Sigmoid colon (tissue), 7 donors: Measurements from ENCODE around the gene TSPAN17. TPM values are rescaled to one million over a fixed set of nuclear protein-coding genes. Genes with fewer than 3 reads are reported as not detected.

Experiments
- DNase-seq: peaks from one replicate; pipeline ENCODE4 v3.0.0-alpha.2; 2019
- H3K27ac ChIP-seq, 4 donors: fragments of 200-600 bp; sonication (generic); one replicate each; pipeline ENCODE4 v1.5.1; 2016 to 2019; ENCODE audit warnings: mild to moderate bottlenecking in 1 of 4
- H3K27me3 ChIP-seq, 3 donors: fragments of 200-600 bp; sonication (generic); one replicate each; pipeline ENCODE4 v1.5.1; 2019; ENCODE audit warnings: mild to moderate bottlenecking in 1 of 3
- H3K36me3 ChIP-seq, 4 donors: fragments of 200-600 bp; sonication (generic); one replicate each; pipeline ENCODE4 v1.5.1; 2016 to 2019
- H3K4me1 ChIP-seq, 4 donors: fragments of 200-600 bp; sonication (generic); one replicate each; pipeline ENCODE4 v1.5.1; 2017 to 2019
- H3K4me3 ChIP-seq, 4 donors: fragments of 200-600 bp; sonication (generic); one replicate each; pipeline ENCODE4 v1.5.1; 2017 to 2019; ENCODE audit warnings: mild to moderate bottlenecking in 2 of 4, moderate library complexity in 1 of 4
- H3K9me3 ChIP-seq, 4 donors: fragments of 200-600 bp in 3 of 4; sonication (generic) in 3 of 4; one replicate each; pipeline versions ENCODE4 v1.5.1 to v1.6.1; 2013 to 2019
- CTCF ChIP-seq, 4 experiments: fragments of 450-650 bp in 3 of 4; fragments of 200-600 bp in 1 of 4; IDR thresholded peaks; one replicate each; pipeline ENCODE4 v1.5.1; 2016 to 2019; ENCODE audit warnings: antibody characterized with exemption in 4 of 4, mild to moderate bottlenecking in 3 of 4, moderate library complexity in 2 of 4
- EP300 ChIP-seq, 4 donors: sonication (generic); formaldehyde crosslinking; IDR thresholded peaks; one replicate each; pipeline ENCODE4 v1.6.1; 2017; ENCODE audit warnings: antibody characterized with exemption in 4 of 4
- POLR2A ChIP-seq, 2 donors: fragments of 450-650 bp; IDR thresholded peaks; one replicate each; pipeline ENCODE4 v1.6.1; 2016; ENCODE audit warnings: antibody characterized with exemption in 2 of 2, mild to moderate bottlenecking in 2 of 2, moderate library complexity in 2 of 2
- POLR2AphosphoS5 ChIP-seq, 4 donors: sonication (generic); formaldehyde crosslinking; IDR thresholded peaks; one replicate each; pipeline ENCODE4 v1.6.1; 2017; ENCODE audit warnings: antibody characterized with exemption in 4 of 4
- WGBS, 2 donors: extraction: QIAGEN DNeasy Blood & Tissue Kit; methylation state at CpG; one replicate each; pipeline ENCODE4 v1.1.7; 2013; 5-methylcytosine and 5-hydroxymethylcytosine counted together
- intact Hi-C: fragments of 100-400 bp; cut with DNase I; formaldehyde crosslinking; loops from one replicate; pipeline ENCODE4 v1.15.1; 2023
- polyA plus RNA-seq, 3 donors: library from polyadenylated mRNA; stranded (reverse); fragments of 200-250 nt; gene quantifications; one replicate each; pipeline ENCODE4 v1.2.3, GENCODE V29; 2013
- total RNA-seq, 4 donors: library from RNA; depleted of rRNA; stranded (reverse); fragments of >200 nt; gene quantifications; one replicate each; pipeline ENCODE4 v1.1.0, GENCODE V29; 2016
- donor health status: healthy with polysubstance abuse.
- donor health status: Bipolar disorder and iron deficiency.
- donor health status: healthy.

The TSPAN17 gene
- total and polyA plus RNA-seq, 7 donors, result 7.4 to 37.7 (median 21.7) TPM

GRCh38 chr5:176625512-176625911 lies 21.8 kb upstream of the TSPAN17 start:
- intact Hi-C loops, result no loop called here

GRCh38 chr5:176625966-176626875 lies 21.1 kb upstream of the TSPAN17 start:
- H3K4me3 ChIP-seq, result no peak overlapping the region
- H3K36me3 ChIP-seq, result no peaks in the 10 kb centered on the region
- H3K27me3 ChIP-seq, result peaks cover 35 to 95% (median 63%) of the 10 kb centered on the region in 3 donors
- DNase-seq, result no peak
- 17 to 40% methylated on average over 25 of the region's 25 CpGs for WGBS, 2 donors
- H3K4me1 ChIP-seq, result peaks cover 0 to 17% (median 15%) of the 10 kb centered on the region in 4 donors
- no peaks in the 10 kb centered on the region for H3K9me3 ChIP-seq
- TF ChIP-seq CTCF (IDR thresholded peaks at IDR 0.05) (no peak), POLR2AphosphoS5 (IDR thresholded peaks at IDR 0.05) (no peak)
- intact Hi-C loops, result no loop called here
- H3K27ac ChIP-seq, result no peak overlapping the region

More at GRCh38 chr5:176625512-176625911, 21.8 kb upstream of the TSPAN17 start:
- Histone ChIP-seq H3K27ac (no peak overlapping the region), H3K36me3 (no peaks in the 10 kb centered on the region), H3K27me3 (peaks cover 38 to 95% (median 70%) of the 10 kb centered on the region in 3 donors), H3K9me3 (no peaks in the 10 kb centered on the region), H3K4me1 (peaks cover 0 to 16% (median 15%) of the 10 kb centered on the region in 4 donors), H3K4me3 (no peak overlapping the region)
- DNase-seq, result no peak
- no peak for TF ChIP-seq EP300 (IDR thresholded peaks at IDR 0.05)
- 71 to 75% methylated on average over 2 of the region's 2 CpGs for WGBS, 2 donors

GRCh38 chr5:176626876-176627236 lies 20.4 kb upstream of the TSPAN17 start:
- TF ChIP-seq CTCF (IDR thresholded peaks at IDR 0.05), result no peak
- no peak for TF ChIP-seq POLR2A (IDR thresholded peaks at IDR 0.05)
- TF ChIP-seq EP300 (IDR thresholded peaks at IDR 0.05), result no peak
- TF ChIP-seq POLR2AphosphoS5 (IDR thresholded peaks at IDR 0.05), result no peak
- peaks cover 32 to 95% (median 57%) of the 10 kb centered on the region in 3 donors for H3K27me3 ChIP-seq
- H3K36me3 ChIP-seq, result no peaks in the 10 kb centered on the region
- no peak overlapping the region for H3K4me3 ChIP-seq
- H3K9me3 ChIP-seq, result no peaks in the 10 kb centered on the region
- H3K4me1 ChIP-seq, result peaks cover 0 to 17% (median 15%) of the 10 kb centered on the region in 4 donors
- DNase-seq, result no peak
- intact Hi-C loops, result no loop called here
- no peak overlapping the region for H3K27ac ChIP-seq
- 9 to 35% methylated on average over 7 of the region's 7 CpGs for WGBS, 2 donors

- 52 to 89% methylated on average over 5 of the region's 5 CpGs for WGBS, 2 donors
- no peak for TF ChIP-seq POLR2AphosphoS5 (IDR thresholded peaks at IDR 0.05)
- no peak for TF ChIP-seq EP300 (IDR thresholded peaks at IDR 0.05)
- no peak for TF ChIP-seq POLR2A (IDR thresholded peaks at IDR 0.05)
- no peak for TF ChIP-seq CTCF (IDR thresholded peaks at IDR 0.05)
Measured at GRCh38 chr5:176627582-176627981, 19.7 kb upstream of the TSPAN17 start.

GRCh38 chr5:176628406-176629228 lies 18.7 kb upstream of the TSPAN17 start:
- no peak overlapping the region for H3K4me3 ChIP-seq
- intact Hi-C loops, result no loop called here
- H3K36me3 ChIP-seq, result no peaks in the 10 kb centered on the region
- no peaks in the 10 kb centered on the region for H3K9me3 ChIP-seq
- peaks cover 32 to 95% (median 55%) of the 10 kb centered on the region in 3 donors for H3K27me3 ChIP-seq
- WGBS, 2 donors, result 37 to 54% methylated on average over 13 of the region's 13 CpGs
- no peak for TF ChIP-seq POLR2A (IDR thresholded peaks at IDR 0.05)
- no peak for TF ChIP-seq CTCF (IDR thresholded peaks at IDR 0.05)
- TF ChIP-seq POLR2AphosphoS5 (IDR thresholded peaks at IDR 0.05), result no peak
- no peak for TF ChIP-seq EP300 (IDR thresholded peaks at IDR 0.05)
- no peak overlapping the region for H3K27ac ChIP-seq
- DNase-seq, result no peak
- H3K4me1 ChIP-seq, result peaks cover 0 to 17% (median 15%) of the 10 kb centered on the region in 4 donors

More at GRCh38 chr5:176627582-176627981, 19.7 kb upstream of the TSPAN17 start:
- intact Hi-C loops, result no loop called here
- Histone ChIP-seq H3K4me1 (peaks cover 0 to 17% (median 15%) of the 10 kb centered on the region in 4 donors), H3K27me3 (peaks cover 32 to 96% (median 55%) of the 10 kb centered on the region in 3 donors), H3K9me3 (no peaks in the 10 kb centered on the region), H3K4me3 (no peak overlapping the region), H3K36me3 (no peaks in the 10 kb centered on the region), H3K27ac (no peak overlapping the region)
- no peak for DNase-seq
